ENCODE data around the gene KLF1. TPM values are rescaled to one million over a fixed set of nuclear protein-coding genes. Genes with fewer than 3 reads are reported as not detected.

The KLF1 gene
- polyA plus RNA-seq, 1 donor from 2014 or later: not detected

DNA sequence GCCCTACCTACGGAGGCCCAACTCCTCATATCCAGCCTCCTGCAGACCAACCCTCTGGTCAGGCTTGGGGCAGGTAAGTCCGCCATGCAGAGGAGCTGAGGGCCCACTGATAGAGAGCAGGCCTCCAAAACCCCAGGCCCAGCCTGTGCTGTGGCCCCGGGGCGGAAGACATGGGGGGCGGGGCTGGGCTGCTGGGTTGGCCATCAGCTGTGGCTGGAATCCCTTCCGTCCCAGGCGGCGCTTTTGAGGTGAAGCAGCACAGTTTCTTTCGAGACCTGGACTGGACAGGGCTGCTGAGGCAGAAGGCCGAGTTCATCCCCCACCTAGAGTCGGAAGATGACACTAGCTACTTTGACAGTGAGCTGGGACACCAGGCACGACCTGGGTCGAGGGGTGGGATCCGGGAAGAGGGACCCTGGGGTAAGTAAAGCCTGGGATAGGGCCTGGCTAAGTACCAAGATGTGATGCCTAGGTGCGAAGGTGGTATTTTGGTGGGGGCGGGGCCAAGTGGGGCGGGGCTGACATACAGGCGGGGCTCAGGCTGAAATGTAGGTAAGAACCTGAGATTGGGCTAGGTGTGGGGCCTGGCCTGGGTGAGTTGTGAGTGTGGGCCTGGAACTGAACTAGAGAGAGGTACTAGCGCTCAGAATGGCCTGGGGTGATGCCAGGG lies 21.1 kb downstream of the KLF1 start:
- Histone ChIP-seq H3K27ac (ENCODE audit: low read length) (no peak overlapping the region), H3K4me2 (ENCODE audit: low read length) (no peak overlapping the region), H4K20me1 (ENCODE audit: insufficient read depth) (no peaks in the 10 kb centered on the region), H3F3A (ENCODE audit: insufficient read depth, low read length, poor library complexity, severe bottlenecking) (no peaks in the 10 kb centered on the region), H3K9ac (ENCODE audit: low read length) (no peak overlapping the region), H2AFZ (ENCODE audit: low read depth, low read length) (no peak overlapping the region), H3K79me2 (replicated peaks; ENCODE audit: insufficient read depth, low read length) (no peaks in the 10 kb centered on the region), H3K36me3 (ENCODE audit: insufficient read depth, low read length) (peaks cover 4% of the 10 kb centered on the region), H3K9me3 (ENCODE audit: low read length) (no peaks in the 10 kb centered on the region), H3K27me3 (ENCODE audit: insufficient read depth, low read depth, low read length) (no peaks in the 10 kb centered on the region), H3K9me2 (ENCODE audit: insufficient read depth, low read length) (no peaks in the 10 kb centered on the region), H3K4me3 (ENCODE audit: low read length) (no peak overlapping the region)
- no peak for TF ChIP-seq EP300 (conservative IDR thresholded peaks at IDR 0.05; ENCODE audit: poor library complexity, severe bottlenecking)
- TF ChIP-seq SMC3 (conservative IDR thresholded peaks at IDR 0.05; ENCODE audit: poor library complexity): no peak
- no peak for TF ChIP-seq RAD21 (conservative IDR thresholded peaks at IDR 0.05)
- no peak for TF ChIP-seq POLR2AphosphoS5 (IDR thresholded peaks at IDR 0.05)
- TF ChIP-seq, protein P1, sequence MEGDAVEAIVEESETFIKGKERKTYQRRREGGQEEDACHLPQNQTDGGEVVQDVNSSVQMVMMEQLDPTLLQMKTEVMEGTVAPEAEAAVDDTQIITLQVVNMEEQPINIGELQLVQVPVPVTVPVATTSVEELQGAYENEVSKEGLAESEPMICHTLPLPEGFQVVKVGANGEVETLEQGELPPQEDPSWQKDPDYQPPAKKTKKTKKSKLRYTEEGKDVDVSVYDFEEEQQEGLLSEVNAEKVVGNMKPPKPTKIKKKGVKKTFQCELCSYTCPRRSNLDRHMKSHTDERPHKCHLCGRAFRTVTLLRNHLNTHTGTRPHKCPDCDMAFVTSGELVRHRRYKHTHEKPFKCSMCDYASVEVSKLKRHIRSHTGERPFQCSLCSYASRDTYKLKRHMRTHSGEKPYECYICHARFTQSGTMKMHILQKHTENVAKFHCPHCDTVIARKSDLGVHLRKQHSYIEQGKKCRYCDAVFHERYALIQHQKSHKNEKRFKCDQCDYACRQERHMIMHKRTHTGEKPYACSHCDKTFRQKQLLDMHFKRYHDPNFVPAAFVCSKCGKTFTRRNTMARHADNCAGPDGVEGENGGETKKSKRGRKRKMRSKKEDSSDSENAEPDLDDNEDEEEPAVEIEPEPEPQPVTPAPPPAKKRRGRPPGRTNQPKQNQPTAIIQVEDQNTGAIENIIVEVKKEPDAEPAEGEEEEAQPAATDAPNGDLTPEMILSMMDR (IDR thresholded peaks at IDR 0.05; ENCODE audit: poor library complexity, severe bottlenecking): no peak
- no peak for TF ChIP-seq TAF1 (IDR thresholded peaks at IDR 0.05; ENCODE audit: low read depth)
- no peak for TF ChIP-seq EZH2 (IDR thresholded peaks at IDR 0.05; ENCODE audit: borderline replicate concordance, insufficient read depth, low read length, poor library complexity, severe bottlenecking)
- TF ChIP-seq MXI1 (conservative IDR thresholded peaks at IDR 0.05; ENCODE audit: poor library complexity, severe bottlenecking): no peak
- TF ChIP-seq, protein P2, sequence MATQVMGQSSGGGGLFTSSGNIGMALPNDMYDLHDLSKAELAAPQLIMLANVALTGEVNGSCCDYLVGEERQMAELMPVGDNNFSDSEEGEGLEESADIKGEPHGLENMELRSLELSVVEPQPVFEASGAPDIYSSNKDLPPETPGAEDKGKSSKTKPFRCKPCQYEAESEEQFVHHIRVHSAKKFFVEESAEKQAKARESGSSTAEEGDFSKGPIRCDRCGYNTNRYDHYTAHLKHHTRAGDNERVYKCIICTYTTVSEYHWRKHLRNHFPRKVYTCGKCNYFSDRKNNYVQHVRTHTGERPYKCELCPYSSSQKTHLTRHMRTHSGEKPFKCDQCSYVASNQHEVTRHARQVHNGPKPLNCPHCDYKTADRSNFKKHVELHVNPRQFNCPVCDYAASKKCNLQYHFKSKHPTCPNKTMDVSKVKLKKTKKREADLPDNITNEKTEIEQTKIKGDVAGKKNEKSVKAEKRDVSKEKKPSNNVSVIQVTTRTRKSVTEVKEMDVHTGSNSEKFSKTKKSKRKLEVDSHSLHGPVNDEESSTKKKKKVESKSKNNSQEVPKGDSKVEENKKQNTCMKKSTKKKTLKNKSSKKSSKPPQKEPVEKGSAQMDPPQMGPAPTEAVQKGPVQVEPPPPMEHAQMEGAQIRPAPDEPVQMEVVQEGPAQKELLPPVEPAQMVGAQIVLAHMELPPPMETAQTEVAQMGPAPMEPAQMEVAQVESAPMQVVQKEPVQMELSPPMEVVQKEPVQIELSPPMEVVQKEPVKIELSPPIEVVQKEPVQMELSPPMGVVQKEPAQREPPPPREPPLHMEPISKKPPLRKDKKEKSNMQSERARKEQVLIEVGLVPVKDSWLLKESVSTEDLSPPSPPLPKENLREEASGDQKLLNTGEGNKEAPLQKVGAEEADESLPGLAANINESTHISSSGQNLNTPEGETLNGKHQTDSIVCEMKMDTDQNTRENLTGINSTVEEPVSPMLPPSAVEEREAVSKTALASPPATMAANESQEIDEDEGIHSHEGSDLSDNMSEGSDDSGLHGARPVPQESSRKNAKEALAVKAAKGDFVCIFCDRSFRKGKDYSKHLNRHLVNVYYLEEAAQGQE (IDR thresholded peaks at IDR 0.05; ENCODE audit: borderline replicate concordance): no peak

DNA sequence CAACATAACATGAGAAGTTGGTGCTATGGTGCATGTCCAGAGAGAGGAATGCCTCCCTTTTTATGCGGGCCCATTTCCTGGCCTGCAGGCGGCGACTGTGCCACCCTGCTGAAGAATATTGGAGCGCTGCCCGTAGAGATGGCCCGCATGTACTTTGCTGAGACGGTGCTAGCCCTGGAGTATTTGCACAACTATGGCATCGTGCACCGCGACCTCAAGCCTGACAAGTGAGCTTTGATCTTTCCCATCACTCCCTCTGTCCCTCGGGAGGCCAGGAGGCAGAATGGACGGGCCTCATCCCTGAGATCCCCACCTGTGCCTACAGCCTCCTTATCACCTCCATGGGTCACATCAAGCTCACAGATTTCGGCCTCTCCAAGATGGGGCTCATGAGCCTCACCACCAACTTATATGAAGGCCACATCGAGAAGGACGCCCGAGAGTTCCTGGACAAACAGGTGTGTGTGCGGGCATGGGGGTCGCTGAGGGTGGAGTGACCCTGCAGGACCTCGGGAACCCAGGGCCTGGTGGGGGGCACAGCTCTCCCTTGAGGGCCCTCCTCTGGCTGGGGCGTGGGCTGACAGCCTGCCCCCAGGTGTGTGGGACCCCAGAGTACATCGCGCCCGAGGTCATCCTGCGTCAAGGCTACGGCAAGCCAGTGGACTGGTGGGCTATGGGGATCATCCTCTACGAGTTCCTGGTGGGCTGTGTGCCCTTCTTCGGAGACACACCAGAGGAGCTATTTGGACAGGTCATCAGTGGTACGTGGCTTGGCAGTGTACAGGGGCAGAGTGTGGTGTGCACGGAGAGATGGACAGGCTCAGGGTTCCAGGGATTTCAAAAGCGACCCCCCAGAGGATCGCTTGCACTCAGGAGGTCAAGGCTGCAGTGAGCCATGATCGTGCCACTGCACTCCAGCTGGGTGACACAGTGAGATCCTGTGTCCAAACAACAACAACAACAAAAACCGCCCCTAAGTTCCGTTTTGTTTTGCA lies 22.0 kb downstream of the KLF1 start:
- Histone ChIP-seq H3K4me2 (ENCODE audit: low read length) (no peak overlapping the region), H3K36me3 (ENCODE audit: insufficient read depth, low read length) (peaks cover 4% of the 10 kb centered on the region), H3K9ac (ENCODE audit: low read length) (no peak overlapping the region)

More for the DNA sequence above, 22.0 kb downstream of the KLF1 start:
- Histone ChIP-seq H3F3A (ENCODE audit: insufficient read depth, low read length, poor library complexity, severe bottlenecking) (no peaks in the 10 kb centered on the region), H3K4me3 (ENCODE audit: low read length) (no peak overlapping the region), H3K9me2 (ENCODE audit: insufficient read depth, low read length) (no peaks in the 10 kb centered on the region), H3K79me2 (replicated peaks; ENCODE audit: insufficient read depth, low read length) (no peaks in the 10 kb centered on the region), H4K20me1 (ENCODE audit: insufficient read depth) (no peaks in the 10 kb centered on the region), H3K27me3 (ENCODE audit: insufficient read depth, low read depth, low read length) (no peaks in the 10 kb centered on the region), H2AFZ (ENCODE audit: low read depth, low read length) (no peak overlapping the region), H3K9me3 (ENCODE audit: low read length) (no peaks in the 10 kb centered on the region), H3K27ac (ENCODE audit: low read length) (no peak overlapping the region)
- TF ChIP-seq SMC3 (conservative IDR thresholded peaks at IDR 0.05; ENCODE audit: poor library complexity) (no peak), TAF1 (IDR thresholded peaks at IDR 0.05; ENCODE audit: low read depth) (no peak)
- TF ChIP-seq, protein P2 (IDR thresholded peaks at IDR 0.05; ENCODE audit: borderline replicate concordance): no peak
- TF ChIP-seq, protein P1 (IDR thresholded peaks at IDR 0.05; ENCODE audit: poor library complexity, severe bottlenecking): no peak
